ENCODE measurements around the gene RNF138. TPM values are rescaled to one million over a fixed set of nuclear protein-coding genes. Genes with fewer than 3 reads are reported as not detected.

The RNF138 gene
- total RNA-seq, 1 experiment from 2014 or later = 94.9 TPM

DNA sequence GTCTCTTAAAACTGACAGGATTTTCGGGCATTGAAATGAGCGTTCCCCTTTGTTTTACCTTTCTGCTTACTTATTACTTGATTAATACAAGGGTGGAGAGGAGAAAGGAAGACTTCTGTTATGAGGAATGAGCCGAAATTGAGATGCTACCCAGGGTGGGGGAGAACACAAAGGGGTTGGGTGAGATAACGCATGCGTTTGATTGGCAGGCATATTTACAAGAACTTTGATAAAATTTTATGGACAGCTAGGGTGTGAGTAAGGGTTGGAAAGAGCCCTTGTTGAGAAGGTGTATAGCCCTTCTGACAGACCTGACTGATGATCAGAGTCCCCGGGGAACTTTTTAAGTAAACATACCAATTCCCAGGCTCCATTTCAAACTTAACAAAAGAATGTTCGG is 1.8 kb downstream of the RNF138 start:
- no peak for DNase-seq (ENCODE audit: low spot score)
- in situ Hi-C loops (cut with HindIII; ENCODE audit: low sequenced_read_pairs) = no loop called here

GRCh38 chr18:32095192-32095899 is 3.7 kb downstream of the RNF138 start:
- in situ Hi-C loops (cut with HindIII; ENCODE audit: low sequenced_read_pairs) = no loop called here
- no peak for DNase-seq (ENCODE audit: low spot score)

GRCh38 chr18:32095900-32096229 is 4.2 kb downstream of the RNF138 start:
- in situ Hi-C loops (cut with HindIII; ENCODE audit: low sequenced_read_pairs) = no loop called here
- no peak for DNase-seq (ENCODE audit: low spot score)

- in situ Hi-C loops (cut with HindIII; ENCODE audit: low sequenced_read_pairs) = no loop called here
- DNase-seq (ENCODE audit: low spot score) = no peak
Observed at GRCh38 chr18:32096946-32097345, 5.3 kb downstream of the RNF138 start.

- no peak for DNase-seq (ENCODE audit: low spot score)
- in situ Hi-C loops (cut with HindIII; ENCODE audit: low sequenced_read_pairs) = no loop called here
Observed at GRCh38 chr18:32104516-32104915, 12.8 kb downstream of the RNF138 start.

- DNase-seq (ENCODE audit: low spot score) = no peak
- in situ Hi-C loops (cut with HindIII; ENCODE audit: low sequenced_read_pairs) = no loop called here
Observed at GRCh38 chr18:32110005-32110404, 18.3 kb downstream of the RNF138 start.

GRCh38 chr18:32111706-32112105 is 20.0 kb downstream of the RNF138 start:
- DNase-seq (ENCODE audit: low spot score) = no peak

GRCh38 chr18:32112826-32113225 is 21.2 kb downstream of the RNF138 start:
- DNase-seq (ENCODE audit: low spot score) = no peak
- in situ Hi-C loops (cut with HindIII; ENCODE audit: low sequenced_read_pairs) = no loop called here

More at GRCh38 chr18:32111706-32112105, 20.0 kb downstream of the RNF138 start:
- in situ Hi-C loops (cut with HindIII; ENCODE audit: low sequenced_read_pairs) = no loop called here

- DNase-seq (ENCODE audit: low spot score) = no peak
- in situ Hi-C loops (cut with HindIII; ENCODE audit: low sequenced_read_pairs) = no loop called here
Observed at GRCh38 chr18:32114293-32114942, 22.7 kb downstream of the RNF138 start.

- in situ Hi-C loops (cut with HindIII; ENCODE audit: low sequenced_read_pairs) = no loop called here
- DNase-seq (ENCODE audit: low spot score) = no peak
Observed at GRCh38 chr18:32122039-32122438, 30.4 kb downstream of the RNF138 start.

DNA sequence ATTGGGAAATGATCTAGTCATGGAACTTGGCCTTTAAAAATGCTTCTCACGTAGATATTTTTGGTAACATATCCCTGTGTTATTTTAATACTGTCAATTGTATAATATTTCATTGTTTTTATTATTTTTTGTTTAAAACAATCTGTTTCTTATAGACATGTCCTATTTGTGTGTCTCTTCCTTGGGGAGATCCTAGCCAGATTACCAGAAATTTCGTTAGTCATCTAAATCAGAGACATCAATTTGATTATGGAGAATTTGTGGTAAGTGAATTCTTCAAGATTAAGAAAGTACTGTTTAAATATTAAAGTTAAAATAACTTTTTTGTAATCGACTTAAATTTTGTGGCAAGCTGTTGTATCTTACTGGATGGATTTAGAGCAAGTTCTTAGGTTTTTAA is 34.9 kb downstream of the RNF138 start:
- in situ Hi-C loops (cut with HindIII; ENCODE audit: low sequenced_read_pairs) = no loop called here
- no peak for DNase-seq (ENCODE audit: low spot score)

DNA sequence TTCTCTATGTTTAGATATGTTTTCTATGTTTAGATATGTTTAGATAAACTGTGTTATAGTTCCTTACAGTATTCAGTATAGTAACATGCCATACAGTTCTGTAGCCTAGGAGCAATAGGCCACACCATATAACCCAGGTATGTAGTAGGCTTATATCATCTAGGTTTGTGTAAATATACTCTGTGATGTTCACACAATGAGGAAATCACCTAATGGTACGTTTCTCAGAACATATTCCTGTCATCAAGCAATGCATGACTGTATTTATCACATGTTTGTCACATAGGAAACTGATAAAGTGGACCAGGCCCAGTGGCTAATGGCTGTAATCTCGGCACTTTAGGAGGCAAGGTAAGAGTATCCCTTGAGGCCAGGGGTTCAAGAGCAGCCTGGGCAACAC is 44.0 kb downstream of the RNF138 start:
- no peak for DNase-seq (ENCODE audit: low spot score)
- in situ Hi-C loops (cut with HindIII; ENCODE audit: low sequenced_read_pairs) = no loop called here

- in situ Hi-C loops (cut with HindIII; ENCODE audit: low sequenced_read_pairs) = no loop called here
- DNase-seq (ENCODE audit: low spot score) = no peak
Observed at GRCh38 chr18:32138332-32138982, 46.8 kb downstream of the RNF138 start.

DNA sequence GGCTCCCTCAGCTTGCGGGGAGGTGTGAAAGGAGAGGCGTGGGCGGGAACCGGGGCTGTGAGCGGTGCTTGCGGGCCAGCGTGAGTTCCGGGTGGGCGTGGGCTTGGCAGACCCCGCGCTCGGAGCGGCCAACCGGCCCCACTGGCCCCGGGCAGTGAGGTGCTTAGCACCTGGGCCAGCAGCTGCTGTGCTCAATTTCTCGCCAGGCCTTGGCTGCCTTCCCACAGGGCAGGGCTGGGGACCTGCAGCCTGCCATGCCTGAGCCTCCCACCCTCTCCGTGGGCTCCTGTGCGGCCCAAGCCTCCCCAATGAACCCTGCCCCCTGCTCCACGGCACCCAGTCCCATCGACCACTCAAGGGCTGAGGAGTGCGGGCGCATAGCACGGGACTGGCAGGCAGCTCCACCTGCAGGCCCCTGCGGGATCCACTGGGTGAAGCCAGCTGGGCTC is 48.2 kb downstream of the RNF138 start:
- DNase-seq (ENCODE audit: low spot score) = no peak
- in situ Hi-C loops (cut with HindIII; ENCODE audit: low sequenced_read_pairs) = no loop called here

GRCh38 chr18:32148185-32148870 is 56.7 kb downstream of the RNF138 start:
- DNase-seq (ENCODE audit: low spot score) = no peak
- in situ Hi-C loops (cut with HindIII; ENCODE audit: low sequenced_read_pairs) = no loop called here

DNA sequence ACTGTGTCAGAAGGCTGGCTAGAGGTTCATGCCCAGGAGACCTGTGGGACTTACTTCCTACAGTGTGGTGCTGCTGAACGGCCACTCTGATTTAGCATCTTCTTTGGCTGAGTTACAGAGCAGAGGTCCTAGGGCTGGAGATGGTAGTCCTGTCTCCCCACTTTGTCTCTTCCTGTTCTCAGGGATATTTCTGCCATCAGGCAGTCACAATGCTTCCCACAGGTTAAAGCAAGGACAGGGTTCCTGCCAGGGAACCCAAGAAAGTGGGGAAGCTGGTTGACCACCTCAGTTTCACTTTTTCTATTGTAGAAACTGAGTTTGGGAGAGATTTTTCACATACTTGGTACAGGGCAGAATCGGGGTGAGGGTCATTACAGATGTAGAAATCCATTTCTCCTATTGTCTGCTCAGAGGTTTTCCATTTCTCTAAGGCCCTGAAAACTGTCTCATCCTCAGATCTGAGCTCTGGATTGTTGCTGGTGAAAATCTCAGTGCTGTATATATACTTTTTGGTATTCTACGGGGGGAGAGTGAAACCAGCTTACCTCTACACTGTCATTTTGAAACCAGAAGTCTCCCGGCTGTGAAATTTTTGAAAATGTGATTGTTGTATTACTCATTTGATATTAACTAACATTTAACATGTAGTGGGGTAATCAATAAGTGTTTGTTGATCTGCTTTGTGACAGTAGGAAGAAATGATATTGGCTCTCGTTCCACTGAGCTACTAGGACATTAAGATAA is 61.2 kb downstream of the RNF138 start:
- in situ Hi-C loops (cut with HindIII; ENCODE audit: low sequenced_read_pairs) = no loop called here
- no peak for DNase-seq (ENCODE audit: low spot score)

DNA sequence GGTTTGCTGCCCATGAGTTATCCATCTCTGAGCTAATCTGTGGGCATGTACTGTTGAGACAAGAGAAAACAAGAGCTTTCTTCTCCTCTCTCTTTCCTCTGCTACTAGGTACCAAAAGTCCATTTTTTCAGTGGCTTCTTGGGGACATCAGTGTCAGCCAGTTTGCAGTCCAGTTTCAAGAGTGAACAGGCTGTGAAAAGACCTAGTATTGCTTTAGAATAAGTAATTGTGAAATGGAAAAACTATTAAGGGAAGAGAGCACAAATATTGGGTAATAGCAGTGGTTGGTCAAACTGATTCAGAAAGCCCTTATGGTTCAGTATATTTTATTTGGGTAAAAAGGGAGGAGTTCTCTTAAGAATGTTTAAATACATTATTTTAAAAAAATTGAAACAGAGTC is 65.2 kb downstream of the RNF138 start:
- in situ Hi-C loops (cut with HindIII; ENCODE audit: low sequenced_read_pairs) = no loop called here
- DNase-seq (ENCODE audit: low spot score) = no peak

DNA sequence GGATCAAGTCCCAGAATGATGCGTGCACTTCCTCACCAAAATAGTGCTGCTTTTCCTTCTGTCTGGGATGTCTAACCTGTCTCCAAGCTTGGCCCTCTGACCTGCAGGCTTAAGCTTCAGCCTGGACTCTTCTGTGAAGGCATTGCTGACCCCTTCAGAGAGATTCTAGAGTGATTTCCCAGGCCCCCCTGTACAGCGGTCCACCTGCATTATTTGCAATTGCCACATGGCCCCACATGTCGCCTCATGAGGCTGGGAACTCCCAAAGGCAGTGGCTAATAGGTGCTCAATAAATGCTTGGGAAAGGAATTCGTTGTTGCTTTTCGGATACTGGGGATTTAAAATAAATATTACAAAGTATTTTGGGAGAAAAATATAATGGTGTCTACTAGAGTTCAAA is 65.9 kb downstream of the RNF138 start:
- in situ Hi-C loops (cut with HindIII; ENCODE audit: low sequenced_read_pairs) = no loop called here
- no peak for DNase-seq (ENCODE audit: low spot score)

DNA sequence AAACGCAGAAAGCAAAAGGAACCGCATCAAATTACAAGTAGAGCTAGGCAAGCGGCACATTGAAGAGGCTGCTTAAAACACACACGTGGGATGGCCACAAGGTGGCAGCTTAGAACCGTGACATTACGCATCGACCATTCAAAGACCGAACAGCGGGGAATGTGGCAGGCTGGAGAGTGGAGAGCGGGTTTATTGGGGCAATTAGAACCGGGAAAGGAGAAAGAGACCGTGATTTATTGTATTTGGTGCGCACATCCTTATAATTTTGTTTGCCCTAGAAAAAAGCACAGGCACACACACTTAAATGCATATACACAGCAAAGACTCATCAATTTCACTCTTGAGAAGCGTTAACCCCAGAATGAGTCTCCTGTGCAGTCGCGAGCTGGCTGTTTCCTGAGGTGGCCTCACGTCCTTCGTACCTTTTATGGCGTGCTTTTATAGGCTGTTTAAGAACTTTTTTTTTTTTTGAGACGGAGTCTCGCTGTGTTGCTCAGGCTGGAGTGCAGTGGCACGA is 66.5 kb downstream of the RNF138 start:
- in situ Hi-C loops (cut with HindIII; ENCODE audit: low sequenced_read_pairs) = no loop called here
- DNase-seq (ENCODE audit: low spot score) = peak; percentile 92

Measured in G401 (cell line).